Keratinocyte (primary cell): Measurements from ENCODE around the gene DCT. TPM values are rescaled to one million over a fixed set of nuclear protein-coding genes. Genes with fewer than 3 reads are reported as not detected.

Experiments used
- DNase-seq: peaks from one replicate; pipeline ENCODE4 v3.0.0-alpha.2; 2011; ENCODE audit warnings: low read depth, missing footprints, low spot score
- FAIRE-seq: peaks from 2 replicates; lab custom pipeline; 2011; peaks lifted over from hg19 to GRCh38; lab: Jason Lieb, UNC
- H2AFZ ChIP-seq: 2 replicates; pipeline ENCODE4 v1.6.0; 2012; ENCODE audit warnings: low read length, control low read depth, inconsistent platforms; ENCODE audit not compliant: control insufficient read depth
- H3K27ac ChIP-seq: 2 replicates; pipeline ENCODE4 v1.5.1; 2011; ENCODE audit warnings: low read length; ENCODE audit not compliant: control insufficient read depth, insufficient read depth
- H3K27me3 ChIP-seq: 3 replicates; pipeline ENCODE4 v1.6.0; 2011; ENCODE audit warnings: low read length; ENCODE audit not compliant: control insufficient read depth, insufficient read depth; ENCODE audit errors: extremely low read depth
- H3K36me3 ChIP-seq, 2 experiments: 2 replicates in 1 of 2; 3 replicates in 1 of 2; pipeline ENCODE4 v1.5.1; 2011; ENCODE audit warnings: low read length in 2 of 2, mild to moderate bottlenecking in 1 of 2; ENCODE audit not compliant: control insufficient read depth in 2 of 2, insufficient read depth in 2 of 2; ENCODE audit errors: extremely low read depth in 1 of 2
- H3K4me1 ChIP-seq: 3 replicates; pipeline ENCODE4 v1.5.1; 2011; ENCODE audit warnings: low read length; ENCODE audit not compliant: control insufficient read depth, insufficient read depth; ENCODE audit errors: extremely low read depth
- H3K4me2 ChIP-seq: 3 replicates; pipeline ENCODE4 v1.6.0; 2011; ENCODE audit warnings: low read depth, low read length; ENCODE audit not compliant: control insufficient read depth, insufficient read depth; ENCODE audit errors: extremely low read depth
- H3K4me3 ChIP-seq, 3 experiments: fragments of 200-600 bp in 1 of 3; sonication (generic) in 1 of 3; 2 replicates in 2 of 3; 3 replicates in 1 of 3; pipeline ENCODE4 v1.5.1; 2011 to 2016; ENCODE audit warnings: low read length in 3 of 3, mild to moderate bottlenecking in 3 of 3, control low read depth in 2 of 3, inconsistent platforms in 1 of 3, low read depth in 1 of 3, mixed read lengths in 1 of 3, mixed run types in 1 of 3, moderate library complexity in 1 of 3; ENCODE audit not compliant: control insufficient read depth in 2 of 3, insufficient read depth in 2 of 3; ENCODE audit errors: extremely low read depth in 1 of 3
- H3K79me2 ChIP-seq: 2 replicates; pipeline ENCODE4 v1.6.0; 2012; ENCODE audit warnings: low read length; ENCODE audit not compliant: control insufficient read depth, insufficient read depth
- H3K9ac ChIP-seq: 3 replicates; pipeline ENCODE4 v1.6.0; 2011; ENCODE audit warnings: low read length; ENCODE audit not compliant: control insufficient read depth, insufficient read depth; ENCODE audit errors: extremely low read depth
- H3K9me1 ChIP-seq: 3 replicates; pipeline ENCODE4 v1.6.0; 2011; ENCODE audit warnings: low read length; ENCODE audit not compliant: control insufficient read depth, insufficient read depth; ENCODE audit errors: extremely low read depth
- H3K9me3 ChIP-seq: 2 replicates; pipeline ENCODE4 v1.5.1; 2012; ENCODE audit warnings: low read depth, low read length; ENCODE audit not compliant: control insufficient read depth
- H4K20me1 ChIP-seq: 3 replicates; pipeline ENCODE4 v1.6.0; 2011; ENCODE audit warnings: low read length; ENCODE audit not compliant: control insufficient read depth, insufficient read depth; ENCODE audit errors: extremely low read depth
- CTCF ChIP-seq, 3 experiments: IDR thresholded peaks in 1 of 3; conservative IDR thresholded peaks in 1 of 3; optimal IDR thresholded peaks in 1 of 3; 2 replicates in 2 of 3; 3 replicates in 1 of 3; pipeline versions ENCODE3 to v1.5.1; 2011; ENCODE audit warnings: low read length in 3 of 3, mild to moderate bottlenecking in 3 of 3, moderate library complexity in 2 of 3, control low read depth in 1 of 3, inconsistent platforms in 1 of 3; ENCODE audit not compliant: insufficient read depth in 2 of 3; ENCODE audit errors: extremely low read depth in 1 of 3
- EZH2 ChIP-seq: IDR thresholded peaks from one replicate; pipeline ENCODE4 v1.6.1; 2012; ENCODE audit warnings: inconsistent platforms, mild to moderate bottlenecking, low read length, moderate library complexity
- dilution Hi-C: fragments of 300-500 bp; cut with MboI; formaldehyde crosslinking; loops from one replicate; pipeline ENCODE4 v1.7.0; 2020; ENCODE audit warnings: low sequenced_read_pairs; ENCODE audit not compliant: extremely low pct_ligation_motif_present
- polyA plus RNA-seq, 5 experiments: library from polyadenylated mRNA; depleted of rRNA in 3 of 5; stranded (reverse) in 3 of 5; stranded (forward) in 1 of 5; unstranded in 1 of 5; fragments of >200 nt; gene quantifications; 1 replicate in 1 of 5; 2 replicates in 3 of 5; 3 replicates in 1 of 5; pipeline versions ENCODE4 v1.2.1 to v1.2.3, GENCODE V29; 2011 to 2012; ENCODE audit warnings: missing spikeins in 2 of 5, low read depth in 1 of 5, low replicate concordance in 1 of 5

DCT gene
- polyA plus RNA-seq, 1 donor (not counting 4 experiments of a cell fraction or from before 2014, with no cell fraction given), result 0.04 TPM

- TF ChIP-seq CTCF (optimal IDR thresholded peaks at IDR 0.05 in 1 of 3, IDR thresholded peaks at IDR 0.05 in 1 of 3, conservative IDR thresholded peaks at IDR 0.05 in 1 of 3; ENCODE audit: extremely low read depth in 1 of 3, insufficient read depth in 2 of 3, low read length in 3 of 3) (no peak), EZH2 (no peak)
- Histone ChIP-seq H3K27ac (no peak overlapping the region), H3K9ac (no peak overlapping the region), H3K4me3 (no peak overlapping the region), H3K79me2 (no peaks in the 10 kb centered on the region), H4K20me1 (no peaks in the 10 kb centered on the region), H3K9me3 (no peaks in the 10 kb centered on the region), H2AFZ (no peak overlapping the region), H3K9me1 (no peaks in the 10 kb centered on the region), H3K4me2 (no peak overlapping the region), H3K36me3 (no peaks in the 10 kb centered on the region), H3K27me3 (no peaks in the 10 kb centered on the region), H3K4me1 (no peaks in the 10 kb centered on the region)
- DNase-seq (no peak), FAIRE-seq (no peak)
- dilution Hi-C loops, result no loop called here
These were observed 36.4 kb upstream of the DCT start for GRCh38 chr13:94515911-94516310.

GRCh38 chr13:94515374-94515773 lies 35.9 kb upstream of the DCT start:
- FAIRE-seq, result no peak
- H3K27ac ChIP-seq, result no peak overlapping the region
- dilution Hi-C loops, result no loop called here
- H3K36me3 ChIP-seq, result no peaks in the 10 kb centered on the region
- H3K4me1 ChIP-seq, result no peaks in the 10 kb centered on the region
- no peaks in the 10 kb centered on the region for H3K79me2 ChIP-seq
- no peak for DNase-seq
- no peak overlapping the region for H3K4me3 ChIP-seq
- TF ChIP-seq EZH2 (no peak), CTCF (optimal IDR thresholded peaks at IDR 0.05 in 1 of 3, IDR thresholded peaks at IDR 0.05 in 1 of 3, conservative IDR thresholded peaks at IDR 0.05 in 1 of 3; ENCODE audit: extremely low read depth in 1 of 3, insufficient read depth in 2 of 3, low read length in 3 of 3) (no peak)
- H4K20me1 ChIP-seq, result no peaks in the 10 kb centered on the region
- H3K9me1 ChIP-seq, result no peaks in the 10 kb centered on the region
- no peak overlapping the region for H3K4me2 ChIP-seq
- no peaks in the 10 kb centered on the region for H3K9me3 ChIP-seq
- H3K9ac ChIP-seq, result no peak overlapping the region
- no peaks in the 10 kb centered on the region for H3K27me3 ChIP-seq
- H2AFZ ChIP-seq, result no peak overlapping the region
